Measurements from ENCODE around the gene HOXC13.

HOXC13 gene

GRCh38 chr12:53938326-53939140 lies at the start of gene HOXC13:
HOXC13 (plus strand) TSS chr12:53938831; CDS start chr12:53938907, 76 bp downstream.
- no peaks in the 10 kb centered on the region for H3K36me3 ChIP-seq (ENCODE audit: control insufficient read depth in 1 of 2, insufficient read depth in 2 of 2, low read length in 2 of 2)
- H3K4me3 ChIP-seq (ENCODE audit: low read depth in 1 of 2, low read length in 2 of 2), result no peak within 1 kb of the TSS
- H3K9me3 ChIP-seq (ENCODE audit: control insufficient read depth in 1 of 2, low read length in 2 of 2), result no peaks in the 10 kb centered on the region
- peaks cover 74% of the 10 kb centered on the region for H3K27me3 ChIP-seq (ENCODE audit: low read depth, low read length)
- no peak within 1 kb of the TSS for H3K27ac ChIP-seq (ENCODE audit: low read length)
- H3K4me1 ChIP-seq (ENCODE audit: control insufficient read depth in 1 of 2, insufficient read depth in 2 of 2, low read length in 2 of 2), result peaks cover 0 to 23% of the 10 kb centered on the region in 2 donors

- Histone ChIP-seq H3K27ac (ENCODE audit: low read length) (no peak overlapping the region), H3K36me3 (ENCODE audit: control insufficient read depth in 1 of 2, insufficient read depth in 2 of 2, low read length in 2 of 2) (no peaks in the 10 kb centered on the region), H3K27me3 (ENCODE audit: low read depth, low read length) (no peaks in the 10 kb centered on the region), H3K9me3 (ENCODE audit: control insufficient read depth in 1 of 2, low read length in 2 of 2) (no peaks in the 10 kb centered on the region), H3K4me1 (ENCODE audit: control insufficient read depth in 1 of 2, insufficient read depth in 2 of 2, low read length in 2 of 2) (no peaks in the 10 kb centered on the region), H3K4me3 (ENCODE audit: low read depth in 1 of 2, low read length in 2 of 2) (no peak overlapping the region)
Measured at GRCh38 chr12:53890081-53890480, 48.5 kb upstream of the HOXC13 start.

- H3K36me3 ChIP-seq (ENCODE audit: control insufficient read depth in 1 of 2, insufficient read depth in 2 of 2, low read length in 2 of 2), result no peaks in the 10 kb centered on the region
- H3K9me3 ChIP-seq (ENCODE audit: control insufficient read depth in 1 of 2, low read length in 2 of 2), result no peaks in the 10 kb centered on the region
- H3K4me3 ChIP-seq (ENCODE audit: low read depth in 1 of 2, low read length in 2 of 2), result no peak overlapping the region
- no peak overlapping the region for H3K27ac ChIP-seq (ENCODE audit: low read length)
- no peaks in the 10 kb centered on the region for H3K4me1 ChIP-seq (ENCODE audit: control insufficient read depth in 1 of 2, insufficient read depth in 2 of 2, low read length in 2 of 2)
- H3K27me3 ChIP-seq (ENCODE audit: low read depth, low read length), result no peaks in the 10 kb centered on the region
Measured at GRCh38 chr12:53892762-53893395, 45.8 kb upstream of the HOXC13 start.

- Histone ChIP-seq H3K27me3 (ENCODE audit: low read depth, low read length) (no peaks in the 10 kb centered on the region), H3K4me3 (ENCODE audit: low read depth in 1 of 2, low read length in 2 of 2) (no peak overlapping the region), H3K4me1 (ENCODE audit: control insufficient read depth in 1 of 2, insufficient read depth in 2 of 2, low read length in 2 of 2) (no peaks in the 10 kb centered on the region), H3K36me3 (ENCODE audit: control insufficient read depth in 1 of 2, insufficient read depth in 2 of 2, low read length in 2 of 2) (no peaks in the 10 kb centered on the region), H3K27ac (ENCODE audit: low read length) (no peak overlapping the region), H3K9me3 (ENCODE audit: control insufficient read depth in 1 of 2, low read length in 2 of 2) (no peaks in the 10 kb centered on the region)
Measured at GRCh38 chr12:53899230-53899629, 39.4 kb upstream of the HOXC13 start.

GRCh38 chr12:53907103-53907502 lies 31.5 kb upstream of the HOXC13 start:
- Histone ChIP-seq H3K27ac (ENCODE audit: low read length) (no peak overlapping the region), H3K4me3 (ENCODE audit: low read depth in 1 of 2, low read length in 2 of 2) (no peak overlapping the region), H3K27me3 (ENCODE audit: low read depth, low read length) (no peaks in the 10 kb centered on the region), H3K4me1 (ENCODE audit: control insufficient read depth in 1 of 2, insufficient read depth in 2 of 2, low read length in 2 of 2) (no peaks in the 10 kb centered on the region), H3K9me3 (ENCODE audit: control insufficient read depth in 1 of 2, low read length in 2 of 2) (no peaks in the 10 kb centered on the region), H3K36me3 (ENCODE audit: control insufficient read depth in 1 of 2, insufficient read depth in 2 of 2, low read length in 2 of 2) (no peaks in the 10 kb centered on the region)

- H3K27me3 ChIP-seq (ENCODE audit: low read depth, low read length), result peaks cover 13% of the 10 kb centered on the region
- no peak overlapping the region for H3K27ac ChIP-seq (ENCODE audit: low read length)
- no peaks in the 10 kb centered on the region for H3K36me3 ChIP-seq (ENCODE audit: control insufficient read depth in 1 of 2, insufficient read depth in 2 of 2, low read length in 2 of 2)
- H3K4me3 ChIP-seq (ENCODE audit: low read depth in 1 of 2, low read length in 2 of 2), result no peak overlapping the region
- no peaks in the 10 kb centered on the region for H3K4me1 ChIP-seq (ENCODE audit: control insufficient read depth in 1 of 2, insufficient read depth in 2 of 2, low read length in 2 of 2)
- no peaks in the 10 kb centered on the region for H3K9me3 ChIP-seq (ENCODE audit: control insufficient read depth in 1 of 2, low read length in 2 of 2)
Measured at GRCh38 chr12:53916788-53917655, 21.6 kb upstream of the HOXC13 start.

GRCh38 chr12:53924521-53925405 lies 13.9 kb upstream of the HOXC13 start:
- Histone ChIP-seq H3K4me1 (ENCODE audit: control insufficient read depth in 1 of 2, insufficient read depth in 2 of 2, low read length in 2 of 2) (no peaks in the 10 kb centered on the region), H3K27me3 (ENCODE audit: low read depth, low read length) (peaks cover 50% of the 10 kb centered on the region)

GRCh38 chr12:53927220-53928029 lies 11.2 kb upstream of the HOXC13 start:
- Histone ChIP-seq H3K27me3 (ENCODE audit: low read depth, low read length) (peaks cover 67% of the 10 kb centered on the region), H3K9me3 (ENCODE audit: control insufficient read depth in 1 of 2, low read length in 2 of 2) (peaks cover 0 to 5% of the 10 kb centered on the region in 2 donors), H3K4me3 (ENCODE audit: low read depth in 1 of 2, low read length in 2 of 2) (no peak overlapping the region), H3K27ac (ENCODE audit: low read length) (no peak overlapping the region), H3K4me1 (ENCODE audit: control insufficient read depth in 1 of 2, insufficient read depth in 2 of 2, low read length in 2 of 2) (no peaks in the 10 kb centered on the region), H3K36me3 (ENCODE audit: control insufficient read depth in 1 of 2, insufficient read depth in 2 of 2, low read length in 2 of 2) (no peaks in the 10 kb centered on the region)

More at GRCh38 chr12:53924521-53925405, 13.9 kb upstream of the HOXC13 start:
- H3K27ac ChIP-seq (ENCODE audit: low read length), result no peak overlapping the region
- H3K9me3 ChIP-seq (ENCODE audit: control insufficient read depth in 1 of 2, low read length in 2 of 2), result no peaks in the 10 kb centered on the region
- H3K36me3 ChIP-seq (ENCODE audit: control insufficient read depth in 1 of 2, insufficient read depth in 2 of 2, low read length in 2 of 2), result no peaks in the 10 kb centered on the region
- no peak overlapping the region for H3K4me3 ChIP-seq (ENCODE audit: low read depth in 1 of 2, low read length in 2 of 2)

GRCh38 chr12:53928054-53928835 lies 10.4 kb upstream of the HOXC13 start:
- peaks cover 0 to 5% of the 10 kb centered on the region in 2 donors for H3K9me3 ChIP-seq (ENCODE audit: control insufficient read depth in 1 of 2, low read length in 2 of 2)
- no peak overlapping the region for H3K4me3 ChIP-seq (ENCODE audit: low read depth in 1 of 2, low read length in 2 of 2)
- H3K4me1 ChIP-seq (ENCODE audit: control insufficient read depth in 1 of 2, insufficient read depth in 2 of 2, low read length in 2 of 2), result no peaks in the 10 kb centered on the region
- H3K36me3 ChIP-seq (ENCODE audit: control insufficient read depth in 1 of 2, insufficient read depth in 2 of 2, low read length in 2 of 2), result no peaks in the 10 kb centered on the region
- H3K27ac ChIP-seq (ENCODE audit: low read length), result no peak overlapping the region
- peaks cover 74% of the 10 kb centered on the region for H3K27me3 ChIP-seq (ENCODE audit: low read depth, low read length)
